Nephron (organoid): ENCODE measurements around the gene RNF130.

Experiments
- H3K27ac Mint-ChIP-seq, 3 experiments: 2 replicates each; pipeline ENCODE4 v1.8.0; 2020; ENCODE audit warnings: mixed read lengths in 3 of 3, mild to moderate bottlenecking in 2 of 3, moderate library complexity in 1 of 3
- H3K27me3 Mint-ChIP-seq: 2 replicates; pipeline ENCODE4 v1.8.0; 2021; ENCODE audit warnings: low read depth, mild to moderate bottlenecking, moderate library complexity, mixed read lengths
- H3K36me3 Mint-ChIP-seq: 2 replicates; pipeline ENCODE4 v1.8.0; 2020; ENCODE audit warnings: low read depth, mixed read lengths
- H3K4me1 Mint-ChIP-seq: 2 replicates; pipeline ENCODE4 v1.8.0; 2020; ENCODE audit warnings: mixed read lengths
- H3K4me3 Mint-ChIP-seq, 3 experiments: 2 replicates each; pipeline ENCODE4 v1.8.0; 2020; ENCODE audit warnings: mild to moderate bottlenecking in 3 of 3, mixed read lengths in 3 of 3, moderate library complexity in 2 of 3
- H3K9me3 Mint-ChIP-seq: 2 replicates; pipeline ENCODE4 v1.8.0; 2020; ENCODE audit warnings: mixed read lengths
- CTCF ChIP-seq, 3 experiments: fragments of 200-600 bp; sonication (generic); IDR thresholded peaks; one replicate each; pipeline ENCODE4 v1.5.0; 2021; ENCODE audit warnings: antibody characterized with exemption in 3 of 3; ENCODE audit not compliant: unreplicated experiment in 3 of 3

The RNF130 gene

GRCh38 chr5:180008433-180008832 lies 63.1 kb downstream of the RNF130 start:
- no peak for TF ChIP-seq CTCF (IDR thresholded peaks at IDR 0.05; ENCODE audit: unreplicated experiment in 3 of 3)
- Mint-ChIP-seq H3K27me3 (peaks cover 7% of the 10 kb centered on the region), H3K4me1 (peaks cover 32% of the 10 kb centered on the region), H3K27ac (no peak overlapping the region), H3K36me3 (peaks cover 26% of the 10 kb centered on the region), H3K4me3 (no peak overlapping the region), H3K9me3 (no peaks in the 10 kb centered on the region)

GRCh38 chr5:180007582-180007981 lies 64.0 kb downstream of the RNF130 start:
- Mint-ChIP-seq H3K27me3 (peaks cover 7% of the 10 kb centered on the region), H3K9me3 (no peaks in the 10 kb centered on the region), H3K4me3 (no peak overlapping the region), H3K27ac (no peak overlapping the region), H3K4me1 (peaks cover 32% of the 10 kb centered on the region), H3K36me3 (peaks cover 26% of the 10 kb centered on the region)
- TF ChIP-seq CTCF (IDR thresholded peaks at IDR 0.05; ENCODE audit: unreplicated experiment in 3 of 3) = no peak

GRCh38 chr5:180006141-180006540 lies 65.4 kb downstream of the RNF130 start:
- Mint-ChIP-seq H3K4me3 (no peak overlapping the region), H3K9me3 (no peaks in the 10 kb centered on the region), H3K36me3 (peaks cover 39% of the 10 kb centered on the region), H3K4me1 (peaks cover 32% of the 10 kb centered on the region), H3K27me3 (peaks cover 7% of the 10 kb centered on the region), H3K27ac (peak overlapping the region in 1 of 3 experiments; percentile 36)
- no peak for TF ChIP-seq CTCF (IDR thresholded peaks at IDR 0.05; ENCODE audit: unreplicated experiment in 3 of 3)

- H3K36me3 Mint-ChIP-seq = peaks cover 51% of the 10 kb centered on the region
- no peak for TF ChIP-seq CTCF (IDR thresholded peaks at IDR 0.05; ENCODE audit: unreplicated experiment in 3 of 3)
- H3K27ac Mint-ChIP-seq = no peak overlapping the region
- no peak overlapping the region for H3K4me3 Mint-ChIP-seq
- H3K27me3 Mint-ChIP-seq = peaks cover 3% of the 10 kb centered on the region
- H3K9me3 Mint-ChIP-seq = peaks cover 12% of the 10 kb centered on the region
- H3K4me1 Mint-ChIP-seq = peaks cover 29% of the 10 kb centered on the region
Measured at GRCh38 chr5:180003127-180003526, 68.4 kb downstream of the RNF130 start.

- Mint-ChIP-seq H3K4me3 (no peak overlapping the region), H3K4me1 (peaks cover 19% of the 10 kb centered on the region), H3K27ac (no peak overlapping the region), H3K27me3 (no peaks in the 10 kb centered on the region), H3K9me3 (peaks cover 19% of the 10 kb centered on the region), H3K36me3 (peaks cover 60% of the 10 kb centered on the region)
- TF ChIP-seq CTCF (IDR thresholded peaks at IDR 0.05; ENCODE audit: unreplicated experiment in 3 of 3) = no peak
Measured at GRCh38 chr5:180001742-180002141, 69.8 kb downstream of the RNF130 start.

GRCh38 chr5:180001136-180001535 lies 70.4 kb downstream of the RNF130 start:
- Mint-ChIP-seq H3K4me3 (no peak overlapping the region), H3K27ac (no peak overlapping the region), H3K36me3 (peaks cover 66% of the 10 kb centered on the region), H3K27me3 (no peaks in the 10 kb centered on the region), H3K9me3 (peaks cover 25% of the 10 kb centered on the region), H3K4me1 (peaks cover 13% of the 10 kb centered on the region)
- TF ChIP-seq CTCF (IDR thresholded peaks at IDR 0.05; ENCODE audit: unreplicated experiment in 3 of 3) = no peak
